Ovary (tissue), 9 donors: ENCODE results near the gene CYTH1. TPM values are rescaled to one million over a fixed set of nuclear protein-coding genes. Genes with fewer than 3 reads are reported as not detected.

Experiments used
- DNase-seq, 5 donors: peaks; one replicate each; pipeline ENCODE4 v3.0.0-alpha.2; 2019 to 2020
- H3K27ac ChIP-seq, 2 donors: fragments of 200-600 bp; one replicate each; pipeline versions ENCODE4 v1.5.1 to v1.8.0; 2019 to 2022
- H3K27me3 ChIP-seq: fragments of 200-600 bp; one replicate; pipeline ENCODE4 v1.8.0; 2022
- H3K36me3 ChIP-seq: fragments of 200-600 bp; sonication (generic); one replicate; pipeline ENCODE4 v1.5.1; 2019
- H3K4me1 ChIP-seq: one replicate; pipeline ENCODE4 v1.8.1; 2013; ENCODE audit warnings: mild to moderate bottlenecking, moderate library complexity; ENCODE audit not compliant: insufficient read depth
- H3K4me3 ChIP-seq: fragments of 200-600 bp; sonication (generic); one replicate; pipeline ENCODE4 v1.5.1; 2017
- H3K9me3 ChIP-seq, 2 donors: fragments of 200-600 bp in 1 of 2; sonication (generic) in 1 of 2; one replicate each; pipeline versions ENCODE4 v1.5.1 to v1.8.1; 2013 to 2019; ENCODE audit warnings: mild to moderate bottlenecking in 1 of 2, moderate library complexity in 1 of 2
- CTCF ChIP-seq, 3 donors: fragments of 450-650 bp in 2 of 3; fragments of 200-600 bp in 1 of 3; IDR thresholded peaks; one replicate each; pipeline versions ENCODE4 v1.5.1 to v1.8.0; 2016 to 2022; ENCODE audit warnings: antibody characterized with exemption in 3 of 3, mild to moderate bottlenecking in 1 of 3
- EP300 ChIP-seq: sonication (generic); formaldehyde crosslinking; IDR thresholded peaks from one replicate; pipeline ENCODE4 v1.6.1; 2017; ENCODE audit warnings: antibody characterized with exemption
- POLR2A ChIP-seq: fragments of 450-650 bp; IDR thresholded peaks from one replicate; pipeline ENCODE4 v1.6.1; 2017; ENCODE audit warnings: antibody characterized with exemption, mild to moderate bottlenecking, moderate library complexity
- WGBS, 3 donors: extraction: QIAGEN DNeasy Blood & Tissue Kit in 1 of 3; methylation state at CpG; one replicate each; pipeline versions ENCODE4 v1.1.5 to v1.1.7; 2013 to 2017; 5-methylcytosine and 5-hydroxymethylcytosine counted together
- intact Hi-C, 4 donors: fragments of 100-400 bp; cut with DNase I; formaldehyde crosslinking; loops; one replicate each; pipeline versions ENCODE4 v1.11.0 to v1.15.1; 2022 to 2023
- polyA plus RNA-seq, 2 donors: library from polyadenylated mRNA; stranded (reverse); fragments of 200-250 nt in 1 of 2; fragments of 350-450 nt in 1 of 2; fragmentation: Illumina TruSeq in 1 of 2; extraction: RNeasy Lipid Tissue Mini Kit (QIAGEN cat#74804) in 1 of 2; gene quantifications; one replicate each; pipeline ENCODE4 v1.2.3, GENCODE V29; 2013 to 2014
- total RNA-seq, 7 donors: library from RNA; depleted of rRNA in 2 of 7; stranded (reverse); fragments of >200 nt in 2 of 7; fragmentation: NEBNext Ultra II Directional in 3 of 7; extraction: Animal tissue kit (Norgen Biotek cat#: 25700) in 3 of 7; gene quantifications; one replicate each; pipeline versions ENCODE4 v1.1.0 to v1.2.4, GENCODE V29; 2016 to 2023
- donor health status: DM: no; HTN: no; CAD: no; lungs with moderate emphysema.
- donor health status: DM: no; HTN: no; CAD: no.
- donor health status: Bipolar disorder and iron deficiency.
- donor health status: DM: yes; HTN: yes; CAD: no.
- donor health status: DM: no; HTN: no; CAD: no.
- donor health status: DM: yes; HTN: yes; CAD: no.

Gene CYTH1
- total and polyA plus RNA-seq, 9 donors, result 15.1 to 35.3 (median 24.4) TPM

- no peak for TF ChIP-seq CTCF (IDR thresholded peaks at IDR 0.05)
- TF ChIP-seq POLR2A, result no peak
- no peak for TF ChIP-seq EP300
These were observed 113.2 kb downstream of the CYTH1 start for GRCh38 chr17:78668847-78669246.

GRCh38 chr17:78667741-78668640 lies 114.1 kb downstream of the CYTH1 start:
- no peaks in the 10 kb centered on the region for H3K36me3 ChIP-seq
- no peaks in the 10 kb centered on the region for H3K27me3 ChIP-seq
- no peak overlapping the region for H3K27ac ChIP-seq
- H3K4me3 ChIP-seq, result no peak overlapping the region
- whole genome bisulfite sequencing, 3 donors, result 93 to 94% (median 94%) methylated on average over 30 of the region's 30 CpGs
- no peak for TF ChIP-seq EP300
- no peak for TF ChIP-seq POLR2A
- no peak for TF ChIP-seq CTCF (IDR thresholded peaks at IDR 0.05)
- no peaks in the 10 kb centered on the region for H3K9me3 ChIP-seq
- no peaks in the 10 kb centered on the region for H3K4me1 ChIP-seq
- DNase-seq, result no peak
- intact Hi-C loops, result no loop called here

More at GRCh38 chr17:78668847-78669246, 113.2 kb downstream of the CYTH1 start:
- Histone ChIP-seq H3K36me3 (no peaks in the 10 kb centered on the region), H3K9me3 (no peaks in the 10 kb centered on the region), H3K4me3 (no peak overlapping the region), H3K27ac (no peak overlapping the region), H3K27me3 (no peaks in the 10 kb centered on the region), H3K4me1 (no peaks in the 10 kb centered on the region)
- WGBS, 3 donors, result 75 to 81% (median 77%) methylated on average over 4 of the region's 4 CpGs
- no peak for DNase-seq
- intact Hi-C loops, result no loop called here

- DNase-seq, result no peak
- H3K27ac ChIP-seq, result no peak overlapping the region
These were observed 115.0 kb downstream of the CYTH1 start for GRCh38 chr17:78667091-78667490.

More at GRCh38 chr17:78667091-78667490, 115.0 kb downstream of the CYTH1 start:
- WGBS, 3 donors, result 80 to 87% (median 81%) methylated on average over 10 of the region's 10 CpGs
- Histone ChIP-seq H3K9me3 (no peaks in the 10 kb centered on the region), H3K27me3 (no peaks in the 10 kb centered on the region), H3K36me3 (no peaks in the 10 kb centered on the region), H3K4me3 (no peak overlapping the region), H3K4me1 (no peaks in the 10 kb centered on the region)
- TF ChIP-seq EP300 (no peak), CTCF (IDR thresholded peaks at IDR 0.05) (no peak), POLR2A (no peak)
- intact Hi-C loops, result no loop called here
